Stimulated activated CD8-positive, alpha-beta memory T cell treated with anti-CD3 and anti-CD28 coated beads, Interleukin-4, amount 100 ng/mL, for 48 hours (primary cell): Measurements from ENCODE around the gene TIMP2.
A peak's percentile ranks its signal among the peaks of the same experiment; 100 is the strongest.
"Not testable (repeated sequence)": the region's sequence is repeated elsewhere in the genome, so short reads cannot be mapped to it uniquely, and the experiment has no call there.

Experiments
- DNase-seq: peaks from one replicate; pipeline ENCODE4 v3.0.0-alpha.2; 2020

The TIMP2 gene

DNA sequence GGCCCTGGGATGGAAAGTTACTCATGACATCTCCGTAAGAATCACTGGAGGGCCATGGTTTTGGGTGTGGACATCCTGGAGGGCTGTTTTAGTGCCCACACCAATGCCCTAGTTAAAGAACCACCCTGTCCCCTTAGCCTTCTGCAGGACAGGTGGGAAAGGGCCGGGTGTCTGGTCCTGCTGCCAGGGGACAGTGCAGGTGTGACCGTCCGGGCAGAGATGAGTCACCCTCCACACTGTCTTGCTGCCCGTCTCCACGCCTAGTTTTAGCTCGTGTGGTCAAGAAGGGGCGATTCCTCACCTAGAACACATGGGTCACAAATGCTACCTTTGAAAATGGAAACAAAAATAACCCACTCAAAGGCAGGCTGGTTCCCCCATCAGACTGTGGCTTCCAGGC lies 39.2 kb downstream of the TIMP2 start:
- no peak for DNase-seq

- DNase-seq: no peak
Measured at GRCh38 chr17:78884876-78885667, 40.1 kb downstream of the TIMP2 start.

- no peak for DNase-seq
Measured at GRCh38 chr17:78884148-78884825, 40.9 kb downstream of the TIMP2 start.

GRCh38 chr17:78883533-78884131 lies 41.6 kb downstream of the TIMP2 start:
- no peak for DNase-seq

GRCh38 chr17:78883089-78883532 lies 42.1 kb downstream of the TIMP2 start:
- DNase-seq: no peak

GRCh38 chr17:78882540-78883088 lies 42.6 kb downstream of the TIMP2 start:
- DNase-seq: no peak

- DNase-seq: peak; percentile 42
Measured at GRCh38 chr17:78879635-78880186, 45.5 kb downstream of the TIMP2 start.

DNA sequence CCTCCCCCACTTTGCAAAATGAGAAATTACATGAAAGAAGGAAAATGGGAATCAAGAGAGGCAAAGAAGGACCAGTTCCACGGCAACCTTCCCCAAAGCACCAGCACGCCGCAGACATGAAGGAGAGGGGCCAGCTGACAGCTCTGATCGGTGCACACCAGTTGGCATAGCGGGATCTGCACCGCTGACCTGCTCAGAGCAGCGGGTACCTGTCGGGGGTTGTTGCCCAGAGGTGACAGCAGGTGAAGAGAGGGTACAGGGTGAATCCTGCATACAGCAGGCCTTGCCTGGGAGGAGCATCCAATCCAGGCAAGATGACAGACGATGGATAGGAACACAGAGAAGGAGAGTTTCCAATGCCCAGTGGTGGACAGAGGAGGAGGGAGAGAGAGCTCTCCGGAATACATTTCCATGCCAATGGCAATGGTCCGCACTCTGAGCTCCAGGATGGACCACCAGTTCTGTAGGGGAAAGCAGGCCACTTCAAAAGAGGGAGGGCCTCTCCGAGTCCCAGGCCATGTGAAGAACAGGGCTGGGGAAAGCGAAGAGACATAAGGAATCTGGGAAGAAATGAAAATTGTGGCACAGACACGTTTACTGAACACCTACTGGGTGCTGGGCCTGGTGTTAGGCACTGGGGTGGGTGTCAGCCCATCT lies 46.2 kb downstream of the TIMP2 start:
- no peak for DNase-seq

- DNase-seq: no peak
Measured at GRCh38 chr17:78878261-78878660, 46.9 kb downstream of the TIMP2 start.

DNA sequence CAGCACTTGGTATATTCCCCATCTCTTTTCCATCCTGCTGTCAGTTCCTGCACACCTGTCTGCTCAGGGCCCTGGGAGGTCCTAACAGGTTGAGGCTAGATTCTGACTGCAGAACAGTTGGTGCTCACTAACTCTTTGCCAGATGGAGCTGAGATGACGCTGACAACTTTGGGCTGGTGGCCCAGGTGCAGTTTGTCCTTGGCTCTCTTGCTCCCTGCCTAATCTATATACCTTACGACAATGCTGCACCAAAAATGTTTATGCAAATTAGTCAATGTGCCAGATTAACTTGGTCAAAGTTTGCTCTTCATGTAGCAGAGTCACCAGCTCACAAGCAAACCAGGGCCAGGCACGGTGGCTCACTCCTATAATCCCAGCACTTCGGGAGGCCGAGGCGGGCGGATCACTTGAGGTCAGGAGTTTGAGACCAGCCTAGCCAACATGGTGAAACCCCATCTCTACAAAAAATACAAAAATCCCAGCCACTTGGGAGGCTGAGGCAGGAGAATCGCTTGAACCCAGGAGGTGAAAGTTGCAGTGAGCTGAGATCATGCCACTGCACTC lies 48.2 kb downstream of the TIMP2 start:
- not testable (repeated sequence) for DNase-seq

DNA sequence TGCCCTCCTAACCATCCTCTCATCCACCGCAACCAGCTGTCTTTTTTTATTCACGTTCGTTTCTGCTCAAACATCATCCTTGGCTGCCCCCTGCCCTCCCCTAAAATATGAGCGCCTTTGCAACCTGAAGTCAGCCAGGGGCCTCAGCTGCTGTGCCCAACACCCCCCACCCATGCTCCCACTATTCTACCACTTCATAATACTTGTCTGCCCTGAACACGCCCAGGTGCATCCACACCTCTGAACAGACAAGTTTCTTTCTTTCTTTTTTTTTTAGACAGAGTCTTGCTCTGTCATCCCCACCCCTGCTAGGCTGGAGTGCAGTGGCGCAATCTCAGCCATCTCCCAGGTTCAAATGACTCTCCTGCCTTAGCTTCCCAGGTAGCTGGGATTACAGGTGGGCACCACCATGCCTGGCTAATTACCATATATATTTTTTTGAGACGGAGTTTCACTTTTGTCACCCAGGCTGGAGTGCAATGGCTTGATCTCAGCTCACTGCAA lies 49.0 kb downstream of the TIMP2 start:
- no peak for DNase-seq

- no peak for DNase-seq
Measured at GRCh38 chr17:78875363-78876093, 49.7 kb downstream of the TIMP2 start.

DNA sequence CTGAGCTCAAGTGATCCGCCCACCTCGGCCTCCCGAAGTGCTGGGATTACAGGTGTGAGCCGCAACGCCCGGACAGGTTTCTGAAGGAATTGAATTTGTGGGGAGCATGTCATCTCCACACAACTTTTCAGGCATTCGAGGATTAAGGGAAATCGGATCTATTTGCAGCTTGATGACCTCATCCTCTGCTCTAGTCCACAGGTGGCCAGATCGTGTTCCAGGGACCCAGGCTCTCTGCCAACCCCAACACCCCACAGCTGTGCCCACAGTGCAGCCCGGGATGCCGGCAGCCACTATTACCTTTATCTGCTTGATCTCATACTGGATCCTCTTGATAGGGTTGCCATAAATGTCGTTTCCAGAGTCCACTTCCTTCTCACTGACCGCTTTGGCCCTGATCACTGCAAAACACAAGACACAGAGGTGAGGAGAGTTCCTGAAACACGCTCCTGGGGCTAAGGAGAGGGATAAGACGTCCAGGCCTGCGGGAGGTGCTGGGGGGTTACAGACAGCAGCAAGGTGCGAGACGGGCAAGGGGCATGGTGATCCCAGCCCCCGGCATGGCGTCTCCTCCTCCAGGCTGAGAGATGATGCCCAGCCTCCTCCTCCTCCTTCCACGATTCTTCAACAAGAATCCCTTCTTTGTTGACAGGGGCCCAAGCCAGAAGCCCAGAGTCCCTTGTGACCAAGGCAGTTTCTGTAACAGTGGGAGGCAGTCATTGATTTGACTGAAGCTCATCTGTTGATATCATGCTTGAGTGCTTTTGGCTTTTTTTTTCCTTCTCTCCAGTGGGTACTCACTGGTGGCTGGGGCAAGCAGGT lies 51.5 kb downstream of the TIMP2 start:
- DNase-seq: no peak

DNA sequence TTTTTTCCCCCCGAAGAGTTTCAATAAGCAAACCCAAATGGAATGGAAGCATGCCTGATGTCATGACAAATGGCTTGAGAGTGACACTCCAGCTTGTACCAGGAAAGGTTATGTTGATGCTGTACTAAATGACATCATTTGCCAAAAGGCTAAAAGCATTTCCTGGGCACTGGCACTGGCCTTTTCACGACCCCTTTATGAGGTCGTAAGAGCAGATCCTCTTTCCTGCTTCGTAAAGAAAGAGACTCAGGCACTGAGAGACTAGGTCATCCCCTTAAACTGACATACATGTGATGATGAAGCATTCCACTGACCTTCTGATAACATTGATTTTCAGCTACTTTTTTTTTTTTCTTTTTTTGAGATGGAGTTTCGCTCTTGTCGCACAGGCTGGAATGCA lies 52.7 kb downstream of the TIMP2 start:
- DNase-seq: no peak

GRCh38 chr17:78870621-78871020 lies 54.6 kb downstream of the TIMP2 start:
- no peak for DNase-seq

DNA sequence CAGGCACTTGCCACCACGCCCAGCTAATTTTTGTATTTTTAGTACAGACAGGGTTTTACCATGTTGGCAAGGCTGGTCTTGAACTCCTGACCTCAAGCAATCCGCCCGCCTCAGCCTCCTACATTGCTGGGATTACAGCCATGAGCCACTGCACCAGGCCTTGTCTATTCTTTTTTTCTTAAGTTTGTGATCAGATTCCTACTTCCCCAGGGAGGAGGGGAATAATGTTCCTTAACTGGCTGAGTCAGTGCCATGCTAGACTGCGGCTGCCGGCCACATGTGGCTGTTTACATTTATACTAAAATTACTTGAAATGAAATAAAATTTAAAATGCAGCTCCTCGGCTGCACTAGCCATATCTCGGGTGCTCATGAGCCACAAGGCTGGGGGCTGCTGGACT lies 56.8 kb downstream of the TIMP2 start:
- no peak for DNase-seq

- not testable (repeated sequence) for DNase-seq
Measured at GRCh38 chr17:78867046-78867445, 58.1 kb downstream of the TIMP2 start.

GRCh38 chr17:78865682-78866390 lies 59.4 kb downstream of the TIMP2 start:
- peak; percentile 83 for DNase-seq

GRCh38 chr17:78864117-78864516 lies 61.1 kb downstream of the TIMP2 start:
- DNase-seq: no peak
